H1 (cell line): ENCODE data around the gene BRAT1. TPM values are rescaled to one million over a fixed set of nuclear protein-coding genes. Genes with fewer than 3 reads are reported as not detected.
A peak's percentile ranks its signal among the peaks of the same experiment; 100 is the strongest.

ENCODE experiments used
- CTCF ChIA-PET: fragments of 300-600 bp; sonication (Branson Sonifier 250); formaldehyde crosslinking; loops from one replicate; lab custom pipeline; 2021; ENCODE audit not compliant: partially characterized antibody; lab: Charles Lee
- POLR2A ChIA-PET: fragments of 300-600 bp; sonication (Branson Sonifier 250); formaldehyde crosslinking; loops from one replicate; lab custom pipeline; 2021; ENCODE audit warnings: inconsistent platforms; ENCODE audit not compliant: partially characterized antibody; lab: Charles Lee
- DNase-seq, 2 experiments: peaks; one replicate each; pipeline versions ENCODE4 v3.0.0 to v3.0.0-alpha.2; 2010 to 2022; ENCODE audit warnings: low spot score in 2 of 2, low read depth in 1 of 2, mixed read lengths in 1 of 2
- FAIRE-seq: peaks from 2 replicates; lab custom pipeline; 2011; peaks lifted over from hg19 to GRCh38; lab: Jason Lieb, UNC
- H2AFZ ChIP-seq: 2 replicates; pipeline ENCODE4 v1.8.1; 2012; ENCODE audit warnings: low read length, inconsistent platforms
- H2AK5ac ChIP-seq: 2 replicates; pipeline ENCODE4 v1.6.1; 2013; ENCODE audit warnings: low read depth, low read length
- H2BK120ac ChIP-seq: replicated peaks from 2 replicates; pipeline ENCODE3; 2013; ENCODE audit warnings: low read depth, low read length, inconsistent platforms
- H2BK12ac ChIP-seq: 2 replicates; pipeline ENCODE4 v1.6.1; 2013; ENCODE audit warnings: low read depth, low read length
- H2BK15ac ChIP-seq: 2 replicates; pipeline ENCODE4 v1.6.1; 2013; ENCODE audit warnings: low read length
- H2BK20ac ChIP-seq: 2 replicates; pipeline ENCODE4 v1.6.1; 2013; ENCODE audit warnings: low read length
- H2BK5ac ChIP-seq: 2 replicates; pipeline ENCODE4 v1.6.1; 2013; ENCODE audit warnings: low read depth, low read length
- H3K14ac ChIP-seq: 2 replicates; pipeline ENCODE4 v1.6.1; 2013; ENCODE audit warnings: inconsistent platforms; ENCODE audit not compliant: insufficient read length
- H3K18ac ChIP-seq: 2 replicates; pipeline ENCODE4 v1.6.1; 2013; ENCODE audit warnings: low read length; ENCODE audit errors: extremely low read depth
- H3K23ac ChIP-seq: 2 replicates; pipeline ENCODE4 v1.6.1; 2013; ENCODE audit warnings: inconsistent platforms; ENCODE audit not compliant: insufficient read length
- H3K23me2 ChIP-seq: 2 replicates; pipeline ENCODE4 v1.6.1; 2013; ENCODE audit warnings: low read depth, low read length
- H3K27ac ChIP-seq: 2 replicates; pipeline ENCODE4 v1.6.1; 2011; ENCODE audit warnings: low read depth, low read length, inconsistent platforms
- H3K27me3 ChIP-seq, 4 experiments: replicated peaks in 1 of 4; 1 replicate in 1 of 4; 2 replicates in 3 of 4; pipeline versions ENCODE4 v1.6.1 to v1.8.1; 2011 to 2013; ENCODE audit warnings: low read length in 3 of 4, mild to moderate bottlenecking in 3 of 4, inconsistent platforms in 2 of 4, mixed read lengths in 2 of 4, moderate library complexity in 1 of 4; ENCODE audit not compliant: control insufficient read depth in 3 of 4, insufficient read depth in 3 of 4; ENCODE audit errors: extremely low read depth in 1 of 4
- H3K36me3 ChIP-seq, 4 experiments: 2 replicates each; pipeline versions ENCODE4 v1.6.1 to v1.8.1; 2011 to 2013; ENCODE audit warnings: mild to moderate bottlenecking in 4 of 4, low read length in 3 of 4, moderate library complexity in 2 of 4, control low read depth in 1 of 4, inconsistent platforms in 1 of 4; ENCODE audit not compliant: insufficient read depth in 4 of 4, control insufficient read depth in 2 of 4
- H3K4ac ChIP-seq: replicated peaks from 2 replicates; pipeline ENCODE3; 2013; ENCODE audit warnings: low read length, low read depth, mixed read lengths, inconsistent platforms; ENCODE audit not compliant: insufficient read length
- H3K4me1 ChIP-seq, 4 experiments: replicated peaks in 1 of 4; 1 replicate in 1 of 4; 2 replicates in 3 of 4; pipeline versions ENCODE4 v1.6.1 to v1.8.1; 2011 to 2013; ENCODE audit warnings: low read length in 3 of 4, inconsistent platforms in 2 of 4, mixed read lengths in 1 of 4; ENCODE audit not compliant: insufficient read depth in 4 of 4, control insufficient read depth in 3 of 4
- H3K4me2 ChIP-seq, 2 experiments: 2 replicates each; pipeline versions ENCODE4 v1.6.1 to v1.8.1; 2011 to 2013; ENCODE audit warnings: low read depth in 2 of 2, low read length in 2 of 2, control low read depth in 1 of 2, inconsistent platforms in 1 of 2, mild to moderate bottlenecking in 1 of 2; ENCODE audit not compliant: insufficient read depth in 1 of 2
- H3K4me3 ChIP-seq, 4 experiments: fragments of 200-600, 300-600 bp in 1 of 4; sonication (generic), shearing (Covaris generic), sonication (Bioruptor Twin) in 1 of 4; 2 replicates each; pipeline versions ENCODE4 v1.5.1 to v1.8.1; 2011 to 2016; ENCODE audit warnings: low read length in 4 of 4, low read depth in 3 of 4, control low read depth in 2 of 4, inconsistent platforms in 2 of 4, mild to moderate bottlenecking in 2 of 4, mixed read lengths in 1 of 4, moderate library complexity in 1 of 4; ENCODE audit not compliant: insufficient read depth in 2 of 4; ENCODE audit errors: extremely low read depth in 1 of 4
- H3K56ac ChIP-seq: replicated peaks from 2 replicates; pipeline ENCODE3; 2013; ENCODE audit warnings: low read depth, mild to moderate bottlenecking, mixed read lengths, low read length, inconsistent platforms; ENCODE audit not compliant: insufficient read length
- H3K79me1 ChIP-seq: 2 replicates; pipeline ENCODE4 v1.6.1; 2013; ENCODE audit warnings: low read depth, low read length, control low read depth
- H3K79me2 ChIP-seq, 2 experiments: 2 replicates each; pipeline versions ENCODE4 v1.6.1 to v1.8.1; 2012 to 2013; ENCODE audit warnings: low read length in 2 of 2, mild to moderate bottlenecking in 2 of 2, inconsistent platforms in 1 of 2; ENCODE audit not compliant: insufficient read depth in 2 of 2, control insufficient read depth in 1 of 2
- H3K9ac ChIP-seq, 4 experiments: replicated peaks in 1 of 4; 1 replicate in 1 of 4; 2 replicates in 3 of 4; pipeline versions ENCODE4 v1.6.1 to v1.8.1; 2011 to 2013; ENCODE audit warnings: low read depth in 3 of 4, low read length in 3 of 4, control low read depth in 2 of 4, mild to moderate bottlenecking in 2 of 4, moderate library complexity in 2 of 4, inconsistent platforms in 1 of 4; ENCODE audit errors: extremely low read depth in 1 of 4
- H3K9me3 ChIP-seq, 2 experiments: 2 replicates each; pipeline versions ENCODE4 v1.6.1 to v1.8.1; 2012 to 2013; ENCODE audit warnings: mild to moderate bottlenecking in 2 of 2, moderate library complexity in 2 of 2, control low read depth in 1 of 2, inconsistent platforms in 1 of 2, low read depth in 1 of 2, low read length in 1 of 2, mixed read lengths in 1 of 2; ENCODE audit not compliant: insufficient read depth in 2 of 2
- H4K20me1 ChIP-seq, 2 experiments: replicated peaks in 1 of 2; 2 replicates each; pipeline versions ENCODE3 to v1.8.1; 2011 to 2013; ENCODE audit warnings: inconsistent platforms in 2 of 2, low read length in 2 of 2, mild to moderate bottlenecking in 1 of 2; ENCODE audit not compliant: insufficient read depth in 2 of 2, control insufficient read depth in 1 of 2
- H4K5ac ChIP-seq: 2 replicates; pipeline ENCODE4 v1.6.1; 2013; ENCODE audit warnings: low read length, low read depth, mixed read lengths, inconsistent platforms; ENCODE audit not compliant: insufficient read length
- H4K8ac ChIP-seq: 2 replicates; pipeline ENCODE4 v1.8.0; 2013; ENCODE audit warnings: mild to moderate bottlenecking, moderate library complexity, low read length, inconsistent platforms; ENCODE audit not compliant: insufficient read depth; ENCODE audit errors: extremely low read depth
- H4K91ac ChIP-seq: replicated peaks from 2 replicates; pipeline ENCODE3; 2013; ENCODE audit warnings: low read length, mixed read lengths, inconsistent platforms; ENCODE audit not compliant: insufficient read length
- POU5F1 ChIP-seq: IDR thresholded peaks from 2 replicates; pipeline ENCODE4 v1.6.1; 2011; ENCODE audit warnings: low read depth, mild to moderate bottlenecking, low read length, moderate library complexity
- WGBS, 2 experiments: shearing (Covaris generic) in 1 of 2; methylation state at CpG; one replicate each; pipeline versions ENCODE4 v1.1.6 to v1.1.7; 2013 to 2015; ENCODE audit warnings: low lambda C conversion rate in 2 of 2, mixed read lengths in 2 of 2, inconsistent platforms in 1 of 2, low coverage in 1 of 2, missing lambda C conversion rate in 1 of 2; ENCODE audit not compliant: insufficient replicate concordance in 2 of 2, insufficient coverage in 1 of 2, insufficient read length in 1 of 2; ENCODE audit errors: extremely low coverage in 1 of 2, missing lambda C conversion rate in 1 of 2; 5-methylcytosine and 5-hydroxymethylcytosine counted together
- polyA plus RNA-seq, 7 experiments: library from polyadenylated mRNA; depleted of rRNA in 3 of 7; stranded (reverse) in 5 of 7; unstranded in 2 of 7; fragments of >200 nt in 5 of 7; fragments of 200-250 nt in 2 of 7; gene quantifications; 1 replicate in 5 of 7; 2 replicates in 1 of 7; 4 replicates in 1 of 7; pipeline versions ENCODE4 v1.2.1 to v1.2.3, GENCODE V29; 2011 to 2013; ENCODE audit warnings: missing spikeins in 2 of 7, mixed read lengths in 2 of 7
- total RNA-seq: library from RNA; stranded (reverse); fragmentation: NEBNext Ultra II Directional; extraction: Animal tissue kit (Norgen Biotek cat#: 25700); gene quantifications from 2 replicates; pipeline ENCODE4 v1.2.1, GENCODE V29; 2021

BRAT1 gene
- total and polyA plus RNA-seq, 2 of the 8 experiments (the other 6 are each of a cell fraction or from before 2014, with no cell fraction given): 36.8 to 42.3 TPM

GRCh38 chr7:2507917-2508306 lies 47.4 kb downstream of the BRAT1 start:
- Histone ChIP-seq H4K5ac (no peak overlapping the region), H2AFZ (no peak overlapping the region), H3K27ac (no peak overlapping the region), H2BK12ac (no peak overlapping the region), H3K4me3 (no peak overlapping the region), H3K9ac (no peak overlapping the region), H4K20me1 (no peaks in the 10 kb centered on the region), H3K18ac (no peak overlapping the region), H3K4me1 (peaks cover 0 to 11% (median 3%) of the 10 kb centered on the region in 4 experiments; a peak in 3 of 7 replicates), H3K23me2 (no peaks in the 10 kb centered on the region), H4K91ac (no peak overlapping the region), H3K4me2 (no peak overlapping the region), H3K14ac (no peak overlapping the region), H2BK15ac (no peak overlapping the region), H4K8ac (no peak overlapping the region), H3K79me1 (no peaks in the 10 kb centered on the region), H3K27me3 (no peaks in the 10 kb centered on the region), H2BK120ac (no peak overlapping the region), H2AK5ac (no peak overlapping the region), H3K36me3 (no peaks in the 10 kb centered on the region), H3K56ac (no peak overlapping the region), H3K23ac (no peak overlapping the region), H3K4ac (no peak overlapping the region), H2BK20ac (no peak overlapping the region), H2BK5ac (0 out of 2 replicates have a peak overlapping the region, but pooled peaks have one; percentile 2), H3K9me3 (no peaks in the 10 kb centered on the region), H3K79me2 (no peaks in the 10 kb centered on the region)
- FAIRE-seq: no peak
- WGBS, 2 experiments: 93% methylated on average over 6 of the region's 6 CpGs; no CpG with 5 or more reads in 1 of the 2 experiments
- no peak for TF ChIP-seq POU5F1
- no peak for DNase-seq
- POLR2A ChIA-PET: interaction anchor here (0.5 to 4.6 kb wide), 5 partner anchors 8 to 119 kb away, joined by 3 to 19 read pairs (median 4); no protein-coding TSS in a partner anchor
- CTCF ChIA-PET: interaction anchor here (0.9 to 1.6 kb wide), 4 partner anchors 9 to 29 kb away, joined by 3 read pairs; no protein-coding TSS in a partner anchor
